ENCODE data around the gene CAPZA2. TPM values are rescaled to one million over a fixed set of nuclear protein-coding genes. Genes with fewer than 3 reads are reported as not detected.

The CAPZA2 gene
- total and polyA plus RNA-seq, 9 of the 15 experiments (the other 6 are each of a cell fraction or from before 2014, with no cell fraction given), result 67.0 to 524 (median 176) TPM

GRCh38 chr7:116953372-116953905, 91.1 kb downstream of the CAPZA2 start, which contains the start of gene ST7 (continued):
- TF ChIP-seq ZBTB5 (IDR thresholded peaks at IDR 0.05) (no peak), ZFP91 (CRISPR knock-in tag; IDR thresholded peaks at IDR 0.05) (no peak), U2AF2 (optimal IDR thresholded peaks at IDR 0.05; ENCODE audit: low read depth, low read length) (no peak), TSC22D4 (tag; IDR thresholded peaks at IDR 0.05) (no peak), RERE (CRISPR knock-in tag; IDR thresholded peaks at IDR 0.05; ENCODE audit: borderline replicate concordance) (no peak), MED1 (CRISPR knock-in tag; IDR thresholded peaks at IDR 0.05; ENCODE audit: borderline replicate concordance) (no peak; the same call in 1 of the 2 replicates), SIX5 (IDR thresholded peaks at IDR 0.05; ENCODE audit: borderline replicate concordance in 1 of 2, insufficient read depth in 1 of 2, low read depth in 1 of 2, low read length in 2 of 2) (no peak), ZNF217 (CRISPR knock-in tag; IDR thresholded peaks at IDR 0.05) (no peak), CTBP1 (IDR thresholded peaks at IDR 0.05; ENCODE audit: borderline replicate concordance) (peak; percentile 37), ARHGAP35 (IDR thresholded peaks at IDR 0.05; ENCODE audit: partially characterized antibody) (no peak), RFX7 (CRISPR knock-in tag; IDR thresholded peaks at IDR 0.05) (no peak), SMARCC2 (IDR thresholded peaks at IDR 0.05; ENCODE audit: low read depth) (no peak), SRSF9 (IDR thresholded peaks at IDR 0.05; ENCODE audit: borderline replicate concordance, low read depth, low read length) (no peak), PHB2 (IDR thresholded peaks at IDR 0.05; ENCODE audit: low read depth) (no peak), RBM22 (IDR thresholded peaks at IDR 0.05; ENCODE audit: low read depth, low read length, poor library complexity, severe bottlenecking) (no peak), ZBTB34 (CRISPR knock-in tag; IDR thresholded peaks at IDR 0.05) (no peak)

Data from K562 (cell line).